Osteoblast (primary cell): Measurements from ENCODE around the gene POLRMT. TPM values are rescaled to one million over a fixed set of nuclear protein-coding genes. Genes with fewer than 3 reads are reported as not detected.
"Not testable (repeated sequence)": the region's sequence is repeated elsewhere in the genome, so short reads cannot be mapped to it uniquely, and the experiment has no call there.

Experiments used
- DNase-seq: peaks from one replicate; pipeline ENCODE4 v3.0.0; 2011; ENCODE audit warnings: low spot score, mixed read lengths; ENCODE audit not compliant: insufficient read length; ENCODE audit errors: missing footprints
- H2AFZ ChIP-seq: 2 replicates; pipeline ENCODE4 v1.6.0; 2011; ENCODE audit warnings: mild to moderate bottlenecking, low read length
- H3K27ac ChIP-seq: 2 replicates; pipeline ENCODE4 v1.5.1; 2011; ENCODE audit warnings: mild to moderate bottlenecking, low read depth, low read length, moderate library complexity
- H3K27me3 ChIP-seq: 2 replicates; pipeline ENCODE4 v1.6.0; 2012; ENCODE audit warnings: mild to moderate bottlenecking, control low read depth, inconsistent platforms, low read length, moderate library complexity; ENCODE audit not compliant: insufficient read depth
- H3K36me3 ChIP-seq: 2 replicates; pipeline ENCODE4 v1.5.1; 2011; ENCODE audit warnings: mild to moderate bottlenecking, low read length, control low read depth, moderate library complexity; ENCODE audit not compliant: insufficient read depth
- H3K4me1 ChIP-seq: 2 replicates; pipeline ENCODE4 v1.5.1; 2011; ENCODE audit warnings: mild to moderate bottlenecking, low read length, control low read depth, moderate library complexity; ENCODE audit not compliant: insufficient read depth
- H3K4me2 ChIP-seq: 2 replicates; pipeline ENCODE4 v1.6.0; 2011; ENCODE audit warnings: mild to moderate bottlenecking, low read length; ENCODE audit not compliant: insufficient read depth
- H3K4me3 ChIP-seq: fragments of 200-600 bp; sonication (generic); 3 replicates; pipeline ENCODE4 v1.5.1; 2012; ENCODE audit warnings: mild to moderate bottlenecking, low read length, inconsistent platforms; ENCODE audit not compliant: insufficient read depth
- H3K79me2 ChIP-seq: 2 replicates; pipeline ENCODE4 v1.6.0; 2012; ENCODE audit warnings: mild to moderate bottlenecking, low read length, control low read depth, inconsistent platforms; ENCODE audit not compliant: insufficient read depth
- H3K9me3 ChIP-seq: 2 replicates; pipeline ENCODE4 v1.5.1; 2011; ENCODE audit warnings: low read depth, low read length, control low read depth
- H4K20me1 ChIP-seq: 2 replicates; pipeline ENCODE4 v1.6.0; 2012; ENCODE audit warnings: mild to moderate bottlenecking, low read length, control low read depth; ENCODE audit not compliant: insufficient read depth
- CTCF ChIP-seq: IDR thresholded peaks from 2 replicates; pipeline ENCODE4 v1.5.1; 2011; ENCODE audit warnings: mild to moderate bottlenecking, low read depth, low read length, moderate library complexity; ENCODE audit errors: extremely low read depth
- total RNA-seq: library from RNA; depleted of rRNA; stranded (reverse); fragments of >200 nt; gene quantifications from 2 replicates; pipeline ENCODE4 v1.2.3, GENCODE V29; 2012

POLRMT gene
- total RNA-seq, 1 donor = 16.6 TPM

DNA sequence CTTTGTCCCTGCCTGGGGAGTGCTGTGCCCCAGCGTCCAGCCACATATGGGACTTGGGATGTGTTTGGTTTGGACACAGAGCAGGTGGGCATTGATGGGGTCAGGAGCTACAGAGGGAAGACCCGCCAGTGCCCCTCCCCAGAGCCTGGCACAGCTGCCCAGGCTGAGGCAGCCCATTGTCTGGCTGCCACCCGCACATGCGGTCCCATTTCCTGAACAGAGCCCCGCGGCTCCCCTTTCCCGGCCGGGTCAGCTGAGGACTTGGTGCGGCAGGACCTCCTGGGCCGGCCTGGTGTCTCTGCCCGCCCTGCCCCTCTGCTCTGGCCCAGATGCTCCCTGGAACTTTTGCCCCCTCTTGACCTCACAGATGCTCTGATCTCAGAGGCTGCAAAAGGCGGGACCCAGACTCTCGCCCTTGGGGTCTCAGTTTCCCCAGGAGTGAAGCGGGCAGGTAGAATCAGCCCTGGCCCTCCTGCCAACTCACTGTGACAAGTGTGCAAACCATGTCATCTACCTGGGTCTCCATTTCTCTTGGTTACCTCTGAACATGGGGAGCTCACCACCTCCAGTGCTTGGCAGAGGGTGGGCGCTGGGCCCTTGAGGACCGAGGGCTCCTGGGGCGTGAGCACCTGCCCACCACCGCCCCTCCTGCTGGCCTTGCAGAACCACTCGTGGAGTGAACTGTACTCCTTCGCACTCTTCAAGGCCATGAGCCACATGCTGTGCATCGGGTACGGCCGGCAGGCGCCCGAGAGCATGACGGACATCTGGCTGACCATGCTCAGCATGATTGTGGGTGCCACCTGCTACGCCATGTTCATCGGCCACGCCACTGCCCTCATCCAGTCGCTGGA is 25.8 kb downstream of the POLRMT start:
- no peaks in the 10 kb centered on the region for H3K79me2 ChIP-seq
- no peak overlapping the region for H3K4me3 ChIP-seq
- H3K4me2 ChIP-seq = no peak overlapping the region
- no peaks in the 10 kb centered on the region for H3K27me3 ChIP-seq
- H3K9me3 ChIP-seq = no peaks in the 10 kb centered on the region
- no peak for TF ChIP-seq CTCF
- H4K20me1 ChIP-seq = no peaks in the 10 kb centered on the region
- H3K27ac ChIP-seq = no peak overlapping the region
- H3K36me3 ChIP-seq = no peaks in the 10 kb centered on the region
- no peak for DNase-seq
- no peak overlapping the region for H2AFZ ChIP-seq
- H3K4me1 ChIP-seq = peaks cover 9% of the 10 kb centered on the region

GRCh38 chr19:605061-605971 is 28.0 kb downstream of the POLRMT start:
- not testable (repeated sequence) for H3K36me3 ChIP-seq, H3K4me2 ChIP-seq, DNase-seq, H3K27me3 ChIP-seq, H3K9me3 ChIP-seq, H3K27ac ChIP-seq, H3K4me3 ChIP-seq, H3K79me2 ChIP-seq, H2AFZ ChIP-seq, H4K20me1 ChIP-seq, H3K4me1 ChIP-seq

DNA sequence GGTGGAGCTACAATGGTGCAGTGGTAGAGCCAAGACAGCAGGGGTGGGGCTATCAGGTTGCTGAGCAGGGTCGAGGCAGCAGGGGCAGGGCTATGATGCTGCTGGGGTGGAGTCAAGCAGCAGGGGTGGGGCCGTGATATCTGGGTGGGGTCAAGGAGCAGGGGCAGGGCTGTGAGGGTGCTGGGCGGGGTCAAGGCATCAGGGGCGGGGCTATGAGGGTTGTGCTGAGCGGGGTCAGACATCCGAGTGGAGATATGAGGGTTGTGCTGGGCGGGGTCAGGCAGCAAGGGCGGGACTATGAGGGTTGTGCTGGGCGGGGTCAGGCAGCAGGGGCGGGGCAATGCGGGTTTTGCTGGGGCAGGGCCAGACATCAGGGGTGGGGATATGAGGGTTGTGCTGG is 29.0 kb downstream of the POLRMT start:
- Histone ChIP-seq H4K20me1 (no peaks in the 10 kb centered on the region), H3K4me3 (no peak overlapping the region), H2AFZ (no peak overlapping the region), H3K27ac (no peak overlapping the region), H3K9me3 (no peaks in the 10 kb centered on the region), H3K27me3 (no peaks in the 10 kb centered on the region), H3K36me3 (no peaks in the 10 kb centered on the region), H3K79me2 (no peaks in the 10 kb centered on the region), H3K4me1 (no peaks in the 10 kb centered on the region), H3K4me2 (no peak overlapping the region)
- no peak for DNase-seq
- TF ChIP-seq CTCF = no peak

DNA sequence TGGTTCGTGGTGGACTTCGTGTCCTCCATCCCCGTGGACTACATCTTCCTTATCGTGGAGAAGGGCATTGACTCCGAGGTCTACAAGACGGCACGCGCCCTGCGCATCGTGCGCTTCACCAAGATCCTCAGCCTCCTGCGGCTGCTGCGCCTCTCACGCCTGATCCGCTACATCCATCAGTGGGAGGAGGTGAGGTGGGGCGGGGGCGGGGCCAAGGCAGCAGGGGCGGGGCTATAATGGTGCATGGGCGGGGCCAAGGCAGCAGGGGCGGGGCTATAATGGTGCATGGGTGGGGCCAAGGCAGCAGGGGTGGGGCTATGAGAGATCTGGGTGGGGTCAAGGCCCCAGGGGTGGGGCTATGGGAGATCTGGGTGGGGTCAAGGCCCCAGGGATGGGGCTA is 29.6 kb downstream of the POLRMT start:
- H3K4me1 ChIP-seq, H3K9me3 ChIP-seq, H3K79me2 ChIP-seq, H3K27ac ChIP-seq, H3K4me2 ChIP-seq, H4K20me1 ChIP-seq, H3K27me3 ChIP-seq, H2AFZ ChIP-seq, H3K36me3 ChIP-seq, DNase-seq, H3K4me3 ChIP-seq: not testable (repeated sequence)

GRCh38 chr19:603302-603639 is 30.1 kb downstream of the POLRMT start:
- H3K36me3 ChIP-seq, H3K79me2 ChIP-seq, DNase-seq, H3K27ac ChIP-seq, H3K27me3 ChIP-seq, H3K4me2 ChIP-seq, H3K4me1 ChIP-seq, H3K4me3 ChIP-seq, H3K9me3 ChIP-seq, H4K20me1 ChIP-seq, H2AFZ ChIP-seq: not testable (repeated sequence)
